ENCODE data around the gene TOLLIP.

- no peak for TF ChIP-seq POLR2A (IDR thresholded peaks at IDR 0.05)
- TF ChIP-seq, protein P1, sequence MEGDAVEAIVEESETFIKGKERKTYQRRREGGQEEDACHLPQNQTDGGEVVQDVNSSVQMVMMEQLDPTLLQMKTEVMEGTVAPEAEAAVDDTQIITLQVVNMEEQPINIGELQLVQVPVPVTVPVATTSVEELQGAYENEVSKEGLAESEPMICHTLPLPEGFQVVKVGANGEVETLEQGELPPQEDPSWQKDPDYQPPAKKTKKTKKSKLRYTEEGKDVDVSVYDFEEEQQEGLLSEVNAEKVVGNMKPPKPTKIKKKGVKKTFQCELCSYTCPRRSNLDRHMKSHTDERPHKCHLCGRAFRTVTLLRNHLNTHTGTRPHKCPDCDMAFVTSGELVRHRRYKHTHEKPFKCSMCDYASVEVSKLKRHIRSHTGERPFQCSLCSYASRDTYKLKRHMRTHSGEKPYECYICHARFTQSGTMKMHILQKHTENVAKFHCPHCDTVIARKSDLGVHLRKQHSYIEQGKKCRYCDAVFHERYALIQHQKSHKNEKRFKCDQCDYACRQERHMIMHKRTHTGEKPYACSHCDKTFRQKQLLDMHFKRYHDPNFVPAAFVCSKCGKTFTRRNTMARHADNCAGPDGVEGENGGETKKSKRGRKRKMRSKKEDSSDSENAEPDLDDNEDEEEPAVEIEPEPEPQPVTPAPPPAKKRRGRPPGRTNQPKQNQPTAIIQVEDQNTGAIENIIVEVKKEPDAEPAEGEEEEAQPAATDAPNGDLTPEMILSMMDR (IDR thresholded peaks at IDR 0.05), result no peak
Observed at GRCh38 chr11:1317432-1317831, 8.0 kb upstream of the TOLLIP start.

Data from esophagus squamous epithelium (tissue), 4 donors.